ENCODE results near the gene TRPM1.

Gene TRPM1

GRCh38 chr15:31050953-31051352, 50.6 kb downstream of the TRPM1 start:
- TF ChIP-seq, protein P1, sequence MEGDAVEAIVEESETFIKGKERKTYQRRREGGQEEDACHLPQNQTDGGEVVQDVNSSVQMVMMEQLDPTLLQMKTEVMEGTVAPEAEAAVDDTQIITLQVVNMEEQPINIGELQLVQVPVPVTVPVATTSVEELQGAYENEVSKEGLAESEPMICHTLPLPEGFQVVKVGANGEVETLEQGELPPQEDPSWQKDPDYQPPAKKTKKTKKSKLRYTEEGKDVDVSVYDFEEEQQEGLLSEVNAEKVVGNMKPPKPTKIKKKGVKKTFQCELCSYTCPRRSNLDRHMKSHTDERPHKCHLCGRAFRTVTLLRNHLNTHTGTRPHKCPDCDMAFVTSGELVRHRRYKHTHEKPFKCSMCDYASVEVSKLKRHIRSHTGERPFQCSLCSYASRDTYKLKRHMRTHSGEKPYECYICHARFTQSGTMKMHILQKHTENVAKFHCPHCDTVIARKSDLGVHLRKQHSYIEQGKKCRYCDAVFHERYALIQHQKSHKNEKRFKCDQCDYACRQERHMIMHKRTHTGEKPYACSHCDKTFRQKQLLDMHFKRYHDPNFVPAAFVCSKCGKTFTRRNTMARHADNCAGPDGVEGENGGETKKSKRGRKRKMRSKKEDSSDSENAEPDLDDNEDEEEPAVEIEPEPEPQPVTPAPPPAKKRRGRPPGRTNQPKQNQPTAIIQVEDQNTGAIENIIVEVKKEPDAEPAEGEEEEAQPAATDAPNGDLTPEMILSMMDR (conservative IDR thresholded peaks at IDR 0.05; ENCODE audit: low read depth, low read length), result no peak
- no peak overlapping the region for H3K4me3 ChIP-seq (ENCODE audit: low read depth, low read length)
- DNase-seq (ENCODE audit: low read depth), result no peak

DNA sequence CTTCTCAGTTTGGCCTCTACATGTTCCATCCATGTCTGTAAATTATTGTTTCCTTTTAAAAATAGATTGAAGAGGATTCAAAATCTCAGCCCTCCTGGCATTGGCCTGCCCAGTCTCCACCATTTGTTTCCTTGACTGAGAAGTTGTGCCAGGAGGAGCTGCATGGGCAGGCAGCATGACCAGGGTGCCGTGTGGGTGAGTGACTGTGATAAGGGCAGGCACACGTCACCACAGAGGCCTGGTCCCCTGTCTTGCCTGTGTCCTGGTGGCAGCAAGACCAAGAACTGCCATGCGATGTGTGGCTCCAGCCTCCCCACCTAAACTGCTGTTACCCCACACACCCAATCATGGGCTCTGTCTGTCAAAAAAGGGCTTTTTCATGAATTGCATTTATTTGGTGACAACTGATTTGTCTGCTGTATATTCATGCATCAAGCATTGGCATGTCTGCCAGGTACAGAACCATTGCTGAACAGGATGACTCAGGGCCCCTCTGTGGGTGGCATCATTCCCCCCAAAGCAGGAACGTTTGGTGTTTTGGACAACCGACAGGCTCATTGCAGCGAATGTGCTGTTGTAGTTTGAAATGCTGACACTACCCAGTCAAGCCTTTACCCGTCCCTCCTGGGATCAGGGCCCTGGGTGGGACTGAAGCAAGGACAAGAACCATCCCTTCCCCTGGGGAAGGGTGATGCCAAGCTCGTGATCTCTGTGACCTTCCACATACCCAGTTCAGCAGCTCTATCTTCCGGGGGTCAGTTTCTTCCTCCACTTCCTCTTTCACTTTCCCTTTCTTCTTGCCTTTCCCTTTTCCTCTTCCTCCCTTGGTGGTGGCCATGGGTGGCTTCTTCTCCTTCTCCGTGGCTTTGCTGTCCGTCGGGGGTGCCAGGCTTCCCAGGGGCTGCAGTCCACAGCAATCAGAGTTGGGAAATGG, 51.6 kb downstream of the TRPM1 start:
- TF ChIP-seq, protein P1 (conservative IDR thresholded peaks at IDR 0.05; ENCODE audit: low read depth, low read length), result no peak
- no peak overlapping the region for H3K4me3 ChIP-seq (ENCODE audit: low read depth, low read length)
- no peak for DNase-seq (ENCODE audit: low read depth)

- TF ChIP-seq, protein P1 (conservative IDR thresholded peaks at IDR 0.05; ENCODE audit: low read depth, low read length), result no peak
- DNase-seq (ENCODE audit: low read depth), result no peak
- no peak overlapping the region for H3K4me3 ChIP-seq (ENCODE audit: low read depth, low read length)
Observed at GRCh38 chr15:31049111-31049510, 52.4 kb downstream of the TRPM1 start.

DNA sequence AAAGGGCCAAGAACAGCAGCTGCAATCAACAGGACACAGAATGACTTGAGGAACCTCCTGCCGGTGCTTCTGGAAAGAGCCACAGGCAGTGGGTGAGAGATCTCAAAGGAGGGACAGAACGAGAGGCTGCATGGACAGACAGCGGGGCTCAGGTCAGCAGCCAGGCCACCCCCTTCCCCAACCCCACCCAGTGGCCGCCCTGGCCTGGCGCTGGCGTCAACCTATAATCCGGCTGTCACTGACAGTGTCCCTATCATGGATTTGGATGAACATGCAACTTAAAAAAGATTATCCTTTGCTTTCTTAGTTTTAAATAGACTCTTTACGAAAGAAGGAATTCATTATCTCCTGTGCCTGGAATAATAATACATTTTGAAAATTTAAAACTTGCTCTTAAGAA, 54.1 kb downstream of the TRPM1 start:
- TF ChIP-seq, protein P1 (conservative IDR thresholded peaks at IDR 0.05; ENCODE audit: low read depth, low read length), result no peak
- DNase-seq (ENCODE audit: low read depth), result no peak
- H3K4me3 ChIP-seq (ENCODE audit: low read depth, low read length), result no peak overlapping the region

- no peak overlapping the region for H3K4me3 ChIP-seq (ENCODE audit: low read depth, low read length)
- TF ChIP-seq, protein P1 (conservative IDR thresholded peaks at IDR 0.05; ENCODE audit: low read depth, low read length), result no peak
- no peak for DNase-seq (ENCODE audit: low read depth)
Observed at GRCh38 chr15:31046759-31047359, 54.7 kb downstream of the TRPM1 start.

- TF ChIP-seq, protein P1 (conservative IDR thresholded peaks at IDR 0.05; ENCODE audit: low read depth, low read length), result no peak
- DNase-seq (ENCODE audit: low read depth), result no peak
- no peak overlapping the region for H3K4me3 ChIP-seq (ENCODE audit: low read depth, low read length)
Observed at GRCh38 chr15:31045606-31046005, 55.9 kb downstream of the TRPM1 start.

Measured in choroid plexus epithelial cell (primary cell).